ENCODE measurements around the gene CD86. TPM values are rescaled to one million over a fixed set of nuclear protein-coding genes. Genes with fewer than 3 reads are reported as not detected.

Gene CD86
- total RNA-seq, 6 experiments from 2014 or later = 0.97 to 6.7 (median 3.4) TPM

GRCh38 chr3:122100591-122101463 lies 45.7 kb downstream of the CD86 start:
- ATAC-seq (no peak), DNase-seq (no peak)
- H3K9me3 ChIP-seq = no peaks in the 10 kb centered on the region
- WGBS (ENCODE audit: insufficient coverage, low coverage, low lambda C conversion rate, missing lambda C conversion rate) = 30% methylated on average over 8 of the region's 8 CpGs
- H3K4me1 ChIP-seq = no peaks in the 10 kb centered on the region
- no peak overlapping the region for H3K4me3 ChIP-seq
- intact Hi-C loops (cut with DNase I) = no loop called here
- TF ChIP-seq, protein P1, sequence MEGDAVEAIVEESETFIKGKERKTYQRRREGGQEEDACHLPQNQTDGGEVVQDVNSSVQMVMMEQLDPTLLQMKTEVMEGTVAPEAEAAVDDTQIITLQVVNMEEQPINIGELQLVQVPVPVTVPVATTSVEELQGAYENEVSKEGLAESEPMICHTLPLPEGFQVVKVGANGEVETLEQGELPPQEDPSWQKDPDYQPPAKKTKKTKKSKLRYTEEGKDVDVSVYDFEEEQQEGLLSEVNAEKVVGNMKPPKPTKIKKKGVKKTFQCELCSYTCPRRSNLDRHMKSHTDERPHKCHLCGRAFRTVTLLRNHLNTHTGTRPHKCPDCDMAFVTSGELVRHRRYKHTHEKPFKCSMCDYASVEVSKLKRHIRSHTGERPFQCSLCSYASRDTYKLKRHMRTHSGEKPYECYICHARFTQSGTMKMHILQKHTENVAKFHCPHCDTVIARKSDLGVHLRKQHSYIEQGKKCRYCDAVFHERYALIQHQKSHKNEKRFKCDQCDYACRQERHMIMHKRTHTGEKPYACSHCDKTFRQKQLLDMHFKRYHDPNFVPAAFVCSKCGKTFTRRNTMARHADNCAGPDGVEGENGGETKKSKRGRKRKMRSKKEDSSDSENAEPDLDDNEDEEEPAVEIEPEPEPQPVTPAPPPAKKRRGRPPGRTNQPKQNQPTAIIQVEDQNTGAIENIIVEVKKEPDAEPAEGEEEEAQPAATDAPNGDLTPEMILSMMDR (IDR thresholded peaks at IDR 0.05) = no peak
- TF ChIP-seq POLR2A (IDR thresholded peaks at IDR 0.05) = no peak
- no peaks in the 10 kb centered on the region for H3K27me3 ChIP-seq
- no peaks in the 10 kb centered on the region for H3K36me3 ChIP-seq
- H3K27ac ChIP-seq = no peak overlapping the region

- no peak overlapping the region for H3K27ac ChIP-seq
- intact Hi-C loops (cut with DNase I) = no loop called here
- no peaks in the 10 kb centered on the region for H3K4me1 ChIP-seq
- H3K36me3 ChIP-seq = no peaks in the 10 kb centered on the region
- H3K27me3 ChIP-seq = no peaks in the 10 kb centered on the region
- no peak overlapping the region for H3K4me3 ChIP-seq
- WGBS (ENCODE audit: insufficient coverage, low coverage, low lambda C conversion rate, missing lambda C conversion rate) = 23% methylated on average over 3 of the region's 3 CpGs
- no peak for TF ChIP-seq POLR2A (IDR thresholded peaks at IDR 0.05)
- TF ChIP-seq, protein P1 (IDR thresholded peaks at IDR 0.05) = peak; percentile 44 to 67 (median 58)
- no peaks in the 10 kb centered on the region for H3K9me3 ChIP-seq
- DNase-seq (no peak), ATAC-seq (peak; percentile 63 to 88 (median 72))
These were observed 46.5 kb downstream of the CD86 start for GRCh38 chr3:122101646-122102045.

- Histone ChIP-seq H3K27me3 (no peaks in the 10 kb centered on the region), H3K36me3 (no peaks in the 10 kb centered on the region), H3K27ac (no peak overlapping the region), H3K4me3 (no peak overlapping the region), H3K9me3 (no peaks in the 10 kb centered on the region), H3K4me1 (no peaks in the 10 kb centered on the region)
- DNase-seq (no peak), ATAC-seq (no peak)
- intact Hi-C loops (cut with DNase I) = no loop called here
- TF ChIP-seq, protein P1 (IDR thresholded peaks at IDR 0.05) = no peak
- TF ChIP-seq POLR2A (IDR thresholded peaks at IDR 0.05) = no peak
- WGBS (ENCODE audit: insufficient coverage, low coverage, low lambda C conversion rate, missing lambda C conversion rate) = 58% methylated on average over 4 of the region's 4 CpGs
These were observed 47.2 kb downstream of the CD86 start for GRCh38 chr3:122102191-122102935.

- no peak overlapping the region for H3K4me3 ChIP-seq
- H3K36me3 ChIP-seq = no peaks in the 10 kb centered on the region
- 67% methylated on average over 2 of the region's 2 CpGs for WGBS (ENCODE audit: insufficient coverage, low coverage, low lambda C conversion rate, missing lambda C conversion rate)
- H3K4me1 ChIP-seq = no peaks in the 10 kb centered on the region
- DNase-seq (no peak), ATAC-seq (no peak)
- TF ChIP-seq, protein P1 (IDR thresholded peaks at IDR 0.05) = no peak
- no peak for TF ChIP-seq POLR2A (IDR thresholded peaks at IDR 0.05)
- intact Hi-C loops (cut with DNase I) = no loop called here
- H3K27ac ChIP-seq = no peak overlapping the region
- H3K27me3 ChIP-seq = no peaks in the 10 kb centered on the region
- no peaks in the 10 kb centered on the region for H3K9me3 ChIP-seq
These were observed 48.8 kb downstream of the CD86 start for GRCh38 chr3:122103821-122104514.

Data from right lobe of liver (tissue), 6 donors.